ENCODE measurements around the gene SCYGR3. TPM values are rescaled to one million over a fixed set of nuclear protein-coding genes. Genes with fewer than 3 reads are reported as not detected.

SCYGR3 gene
- total RNA-seq, 4 donors from 2014 or later: not detected

DNA sequence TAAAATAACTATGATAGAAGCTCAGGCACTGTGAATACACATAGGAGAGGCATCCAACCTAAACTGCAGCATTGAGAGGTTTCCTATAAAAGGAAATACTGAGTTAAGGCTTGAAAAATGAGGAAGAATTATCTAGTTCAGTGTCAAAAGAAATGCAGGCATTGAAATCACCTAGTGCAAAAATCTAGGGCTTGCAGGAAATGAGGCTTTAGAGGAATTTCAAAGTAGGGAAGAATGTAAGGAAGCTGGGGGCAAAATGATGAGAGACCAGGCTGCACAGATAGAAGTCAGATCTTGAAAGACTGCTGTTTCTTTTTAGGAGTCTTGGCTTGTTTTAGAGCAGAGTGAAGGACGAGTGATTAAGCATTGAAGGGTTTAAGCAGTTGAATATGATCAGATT is 44.0 kb downstream of the SCYGR3 start:
- H3K4me3 ChIP-seq (replicated peaks in 1 of 3): no peak overlapping the region
- no peaks in the 10 kb centered on the region for H3K4me1 ChIP-seq
- no peaks in the 10 kb centered on the region for H3K36me3 ChIP-seq
- TF ChIP-seq, protein P1, sequence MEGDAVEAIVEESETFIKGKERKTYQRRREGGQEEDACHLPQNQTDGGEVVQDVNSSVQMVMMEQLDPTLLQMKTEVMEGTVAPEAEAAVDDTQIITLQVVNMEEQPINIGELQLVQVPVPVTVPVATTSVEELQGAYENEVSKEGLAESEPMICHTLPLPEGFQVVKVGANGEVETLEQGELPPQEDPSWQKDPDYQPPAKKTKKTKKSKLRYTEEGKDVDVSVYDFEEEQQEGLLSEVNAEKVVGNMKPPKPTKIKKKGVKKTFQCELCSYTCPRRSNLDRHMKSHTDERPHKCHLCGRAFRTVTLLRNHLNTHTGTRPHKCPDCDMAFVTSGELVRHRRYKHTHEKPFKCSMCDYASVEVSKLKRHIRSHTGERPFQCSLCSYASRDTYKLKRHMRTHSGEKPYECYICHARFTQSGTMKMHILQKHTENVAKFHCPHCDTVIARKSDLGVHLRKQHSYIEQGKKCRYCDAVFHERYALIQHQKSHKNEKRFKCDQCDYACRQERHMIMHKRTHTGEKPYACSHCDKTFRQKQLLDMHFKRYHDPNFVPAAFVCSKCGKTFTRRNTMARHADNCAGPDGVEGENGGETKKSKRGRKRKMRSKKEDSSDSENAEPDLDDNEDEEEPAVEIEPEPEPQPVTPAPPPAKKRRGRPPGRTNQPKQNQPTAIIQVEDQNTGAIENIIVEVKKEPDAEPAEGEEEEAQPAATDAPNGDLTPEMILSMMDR (IDR thresholded peaks at IDR 0.05): no peak
- no peak for TF ChIP-seq POLR2A (IDR thresholded peaks at IDR 0.05)
- no peak for DNase-seq
- intact Hi-C loops (cut with DNase I): no loop called here
- H3K27ac ChIP-seq: no peak overlapping the region
- H3K9me3 ChIP-seq: no peaks in the 10 kb centered on the region
- no peaks in the 10 kb centered on the region for H3K27me3 ChIP-seq
- WGBS, 2 donors: 14 to 30% methylated on average over 1 of the region's 1 CpG

DNA sequence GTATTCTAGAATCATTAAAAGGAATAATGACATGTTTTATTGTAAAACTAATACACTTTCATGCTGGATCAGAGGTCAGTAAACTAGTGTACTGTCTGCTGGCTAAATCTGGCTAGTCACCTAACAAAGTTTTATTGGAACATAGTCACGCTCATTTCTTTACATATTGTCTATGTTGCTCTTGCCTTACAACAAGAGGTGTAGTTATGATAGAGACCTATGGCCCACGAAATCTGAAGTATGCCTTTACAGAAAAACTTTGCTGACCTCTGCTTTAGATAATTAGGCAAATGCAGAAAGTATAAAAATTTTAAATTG is 45.8 kb downstream of the SCYGR3 start:
- no peak for DNase-seq
- intact Hi-C loops (cut with DNase I): no loop called here
- no peak for TF ChIP-seq POLR2A (IDR thresholded peaks at IDR 0.05)
- H3K27ac ChIP-seq: no peak overlapping the region
- 79 to 85% methylated on average over 2 of the region's 2 CpGs for WGBS, 2 donors
- H3K36me3 ChIP-seq: no peaks in the 10 kb centered on the region
- H3K4me1 ChIP-seq: no peaks in the 10 kb centered on the region
- no peak overlapping the region for H3K4me3 ChIP-seq (replicated peaks in 1 of 3)
- H3K9me3 ChIP-seq: no peaks in the 10 kb centered on the region
- no peaks in the 10 kb centered on the region for H3K27me3 ChIP-seq

DNA sequence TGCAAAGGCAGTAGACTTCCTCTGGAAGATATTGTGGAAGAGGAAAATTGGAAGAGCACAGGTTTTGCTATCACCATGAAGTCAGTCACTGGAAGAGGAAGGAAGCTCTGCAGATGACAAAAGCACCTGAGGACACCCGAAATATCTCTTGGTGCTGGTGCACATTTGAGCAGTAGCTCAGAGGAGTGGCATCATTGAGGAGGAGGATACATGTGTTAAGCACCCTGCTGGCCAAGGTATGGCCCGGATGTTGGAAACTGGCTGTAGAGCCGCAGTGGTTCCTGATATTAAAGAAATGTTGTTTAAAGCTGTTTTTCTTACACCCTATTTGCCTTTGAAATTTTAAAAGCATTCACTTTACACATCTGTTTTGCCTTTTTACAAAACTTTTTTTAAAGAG is 48.6 kb downstream of the SCYGR3 start:
- Histone ChIP-seq H3K27me3 (no peaks in the 10 kb centered on the region), H3K36me3 (no peaks in the 10 kb centered on the region), H3K27ac (no peak overlapping the region), H3K9me3 (no peaks in the 10 kb centered on the region), H3K4me3 (replicated peaks in 1 of 3) (no peak overlapping the region), H3K4me1 (no peaks in the 10 kb centered on the region)
- WGBS, 2 donors: 63 to 78% methylated on average over 3 of the region's 3 CpGs
- intact Hi-C loops (cut with DNase I): no loop called here
- DNase-seq: no peak
- TF ChIP-seq, protein P1 (IDR thresholded peaks at IDR 0.05): no peak
- no peak for TF ChIP-seq POLR2A (IDR thresholded peaks at IDR 0.05)

DNA sequence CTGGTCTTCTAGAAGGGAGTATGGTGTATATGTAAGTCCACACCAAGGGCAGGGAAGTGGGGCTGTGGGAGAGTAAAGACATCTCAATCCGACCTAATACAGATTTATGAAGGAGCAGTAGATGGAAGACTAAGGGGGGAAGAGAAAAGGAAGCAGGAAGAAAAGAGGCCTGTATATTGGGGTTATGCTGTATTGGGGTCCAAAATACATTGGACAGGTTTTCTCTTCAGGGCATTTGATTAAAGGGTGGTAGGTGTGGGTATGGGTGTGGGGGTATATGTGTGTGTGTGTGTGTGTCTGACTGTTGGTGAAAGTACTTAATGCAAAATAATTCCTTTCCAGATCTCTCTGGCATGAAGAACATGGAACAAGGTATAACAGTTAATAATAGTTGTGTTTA is 49.6 kb downstream of the SCYGR3 start:
- Histone ChIP-seq H3K27ac (no peak overlapping the region), H3K36me3 (no peaks in the 10 kb centered on the region), H3K27me3 (no peaks in the 10 kb centered on the region), H3K4me1 (no peaks in the 10 kb centered on the region), H3K4me3 (replicated peaks in 1 of 3) (no peak overlapping the region), H3K9me3 (no peaks in the 10 kb centered on the region)
- TF ChIP-seq, protein P1 (IDR thresholded peaks at IDR 0.05): no peak
- TF ChIP-seq POLR2A (IDR thresholded peaks at IDR 0.05): no peak
- 96% methylated on average over 1 of the region's 1 CpG for WGBS, 2 donors
- DNase-seq: no peak
- intact Hi-C loops (cut with DNase I): no loop called here

Other genes with a start within 250 kb of the SCYGR3 start
- gene TM4SF20, start 235.5 kb downstream of the SCYGR3 start, total RNA-seq: not detected
- gene SCYGR1, start 226.9 kb downstream of the SCYGR3 start, total RNA-seq: not detected
- gene AGFG1, start 142.7 kb downstream of the SCYGR3 start, total RNA-seq: 10 to 100 TPM; 50.0 to 69.2 (median 58.9) TPM
- not detected for gene SCYGR2, start 15.9 kb downstream of the SCYGR3 start, total RNA-seq
- not detected for gene SCYGR4, start 2.7 kb upstream of the SCYGR3 start, total RNA-seq
- gene SCYGR5, start 52.0 kb upstream of the SCYGR3 start, total RNA-seq: not detected
- gene SLC19A3, start 103.2 kb upstream of the SCYGR3 start, total RNA-seq: 1 to 10 TPM in 1 of 4 donors, under 1 TPM in 3; 0.79 to 2.6 (median 0.86) TPM
- gene SCYGR6, start 109.9 kb upstream of the SCYGR3 start, total RNA-seq: not detected
- not detected for gene SCYGR7, start 113.5 kb upstream of the SCYGR3 start, total RNA-seq
- gene SCYGR8, start 131.1 kb upstream of the SCYGR3 start, total RNA-seq: not detected
- not detected for gene CCL20, start 199.0 kb upstream of the SCYGR3 start, total RNA-seq